GM12878 (cell line): ENCODE data around the gene TMEM207.

Experiments
- ASH2L ChIP-seq: fragments of 300-600, 200-600 bp; sonication (generic); IDR thresholded peaks from 2 replicates; pipeline ENCODE4 v1.6.1; 2017; ENCODE audit warnings: low read depth, mild to moderate bottlenecking, borderline replicate concordance
- CBX5 ChIP-seq: sonication (generic); IDR thresholded peaks from 2 replicates; pipeline ENCODE4 v1.6.1; 2016; ENCODE audit warnings: low read depth, moderate library complexity, mild to moderate bottlenecking, inconsistent platforms
- NFIC ChIP-seq: IDR thresholded peaks from 2 replicates; pipeline ENCODE4 v1.6.1; 2012; ENCODE audit warnings: low read depth, mild to moderate bottlenecking, inconsistent platforms, low read length, moderate library complexity
- POLR2AphosphoS5 ChIP-seq: IDR thresholded peaks from 2 replicates; pipeline ENCODE4 v1.6.1; 2011; ENCODE audit warnings: mild to moderate bottlenecking, low read length, inconsistent platforms
- RAD21 ChIP-seq: IDR thresholded peaks from 2 replicates; pipeline ENCODE4 v1.6.1; 2011; ENCODE audit warnings: mild to moderate bottlenecking, low read depth, low read length, moderate library complexity; ENCODE audit not compliant: insufficient read depth
- TF ChIP-seq, protein P1 (sequence below), 3 experiments: IDR thresholded peaks in 2 of 3; conservative IDR thresholded peaks in 1 of 3; 2 replicates each; pipeline ENCODE4 v1.5.1; 2011; ENCODE audit warnings: low read depth in 3 of 3, low read length in 3 of 3, mild to moderate bottlenecking in 3 of 3, control low read depth in 2 of 3, moderate library complexity in 2 of 3, inconsistent platforms in 1 of 3, mixed read lengths in 1 of 3; ENCODE audit not compliant: control insufficient read depth in 2 of 3, insufficient read depth in 1 of 3; ENCODE audit errors: extremely low read depth in 1 of 3

DNA sequence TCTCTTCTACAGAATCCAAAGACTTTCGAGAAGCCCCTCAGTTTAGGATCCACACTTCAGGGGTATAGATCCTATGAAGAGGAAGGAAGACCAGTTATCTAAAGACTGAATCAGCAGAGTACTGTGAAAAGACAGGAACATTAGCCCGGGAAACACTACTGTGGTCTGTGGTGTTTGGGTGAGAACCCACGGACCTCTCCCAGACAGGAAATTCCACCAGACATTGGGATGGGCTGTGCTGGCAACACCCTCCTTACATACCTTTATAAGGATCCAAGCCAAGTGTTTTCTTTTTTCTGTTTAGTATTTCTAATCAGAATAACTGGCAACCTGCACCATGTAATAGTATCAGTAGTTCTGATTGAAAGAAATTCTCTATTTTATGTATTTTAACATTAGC is 14.1 kb downstream of the TMEM207 start:
- no peak for TF ChIP-seq CBX5
- TF ChIP-seq, protein P1, sequence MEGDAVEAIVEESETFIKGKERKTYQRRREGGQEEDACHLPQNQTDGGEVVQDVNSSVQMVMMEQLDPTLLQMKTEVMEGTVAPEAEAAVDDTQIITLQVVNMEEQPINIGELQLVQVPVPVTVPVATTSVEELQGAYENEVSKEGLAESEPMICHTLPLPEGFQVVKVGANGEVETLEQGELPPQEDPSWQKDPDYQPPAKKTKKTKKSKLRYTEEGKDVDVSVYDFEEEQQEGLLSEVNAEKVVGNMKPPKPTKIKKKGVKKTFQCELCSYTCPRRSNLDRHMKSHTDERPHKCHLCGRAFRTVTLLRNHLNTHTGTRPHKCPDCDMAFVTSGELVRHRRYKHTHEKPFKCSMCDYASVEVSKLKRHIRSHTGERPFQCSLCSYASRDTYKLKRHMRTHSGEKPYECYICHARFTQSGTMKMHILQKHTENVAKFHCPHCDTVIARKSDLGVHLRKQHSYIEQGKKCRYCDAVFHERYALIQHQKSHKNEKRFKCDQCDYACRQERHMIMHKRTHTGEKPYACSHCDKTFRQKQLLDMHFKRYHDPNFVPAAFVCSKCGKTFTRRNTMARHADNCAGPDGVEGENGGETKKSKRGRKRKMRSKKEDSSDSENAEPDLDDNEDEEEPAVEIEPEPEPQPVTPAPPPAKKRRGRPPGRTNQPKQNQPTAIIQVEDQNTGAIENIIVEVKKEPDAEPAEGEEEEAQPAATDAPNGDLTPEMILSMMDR (IDR thresholded peaks at IDR 0.05 in 2 of 3, conservative IDR thresholded peaks at IDR 0.05 in 1 of 3; ENCODE audit: control insufficient read depth in 2 of 3, extremely low read depth in 1 of 3, insufficient read depth in 1 of 3, low read depth in 3 of 3, low read length in 3 of 3): no peak
- TF ChIP-seq RAD21: no peak
- no peak for TF ChIP-seq POLR2AphosphoS5
- TF ChIP-seq ASH2L: no peak
- TF ChIP-seq NFIC: no peak
